ENCODE data around the gene CRY1. TPM values are rescaled to one million over a fixed set of nuclear protein-coding genes. Genes with fewer than 3 reads are reported as not detected.

CRY1 gene
- total RNA-seq, 1 donor from 2014 or later: 10.1 TPM

GRCh38 chr12:106986625-106987389, 106.5 kb downstream of the CRY1 start, which contains the start of gene MTERF2:
Gene MTERF2, minus strand, starts transcription at chr12:106987146. Its CDS starts 8,432 bp downstream, at chr12:106978714.
- Mint-ChIP-seq H3K4me3 (ENCODE audit: unreplicated experiment) (peak within 1 kb of the TSS; percentile 93), H3K27me3 (ENCODE audit: unreplicated experiment) (peaks cover 4% of the 10 kb centered on the region), H3K4me1 (ENCODE audit: low read depth, unreplicated experiment) (peaks cover 4% of the 10 kb centered on the region), H3K27ac (ENCODE audit: unreplicated experiment) (peak within 1 kb of the TSS; percentile 90), H3K36me3 (ENCODE audit: unreplicated experiment) (peaks cover 7% of the 10 kb centered on the region), H3K9me3 (ENCODE audit: unreplicated experiment) (no peaks in the 10 kb centered on the region)
- peak; percentile 92 for DNase-seq
- TF ChIP-seq CTCF (IDR thresholded peaks at IDR 0.05; ENCODE audit: partially characterized antibody, unreplicated experiment): no peak

- Mint-ChIP-seq H3K4me3 (ENCODE audit: unreplicated experiment) (peak overlapping the region; percentile 93), H3K4me1 (ENCODE audit: low read depth, unreplicated experiment) (peaks cover 4% of the 10 kb centered on the region), H3K36me3 (ENCODE audit: unreplicated experiment) (peaks cover 7% of the 10 kb centered on the region), H3K27me3 (ENCODE audit: unreplicated experiment) (peaks cover 4% of the 10 kb centered on the region), H3K9me3 (ENCODE audit: unreplicated experiment) (no peaks in the 10 kb centered on the region), H3K27ac (ENCODE audit: unreplicated experiment) (no peak overlapping the region)
- no peak for TF ChIP-seq CTCF (IDR thresholded peaks at IDR 0.05; ENCODE audit: partially characterized antibody, unreplicated experiment)
- no peak for DNase-seq
Measured at GRCh38 chr12:106986135-106986534, 107.2 kb downstream of the CRY1 start.

GRCh38 chr12:106985479-106985878, 107.9 kb downstream of the CRY1 start:
- no peak overlapping the region for H3K27ac Mint-ChIP-seq (ENCODE audit: unreplicated experiment)
- peaks cover 7% of the 10 kb centered on the region for H3K36me3 Mint-ChIP-seq (ENCODE audit: unreplicated experiment)
- no peak for TF ChIP-seq CTCF (IDR thresholded peaks at IDR 0.05; ENCODE audit: partially characterized antibody, unreplicated experiment)
- no peaks in the 10 kb centered on the region for H3K9me3 Mint-ChIP-seq (ENCODE audit: unreplicated experiment)
- no peak for DNase-seq
- H3K4me1 Mint-ChIP-seq (ENCODE audit: low read depth, unreplicated experiment): peaks cover 4% of the 10 kb centered on the region
- H3K27me3 Mint-ChIP-seq (ENCODE audit: unreplicated experiment): peaks cover 4% of the 10 kb centered on the region
- H3K4me3 Mint-ChIP-seq (ENCODE audit: unreplicated experiment): peak overlapping the region; percentile 93

- Mint-ChIP-seq H3K4me3 (ENCODE audit: unreplicated experiment) (no peak overlapping the region), H3K27me3 (ENCODE audit: unreplicated experiment) (peaks cover 4% of the 10 kb centered on the region), H3K4me1 (ENCODE audit: low read depth, unreplicated experiment) (peaks cover 4% of the 10 kb centered on the region), H3K9me3 (ENCODE audit: unreplicated experiment) (no peaks in the 10 kb centered on the region), H3K36me3 (ENCODE audit: unreplicated experiment) (peaks cover 7% of the 10 kb centered on the region), H3K27ac (ENCODE audit: unreplicated experiment) (no peak overlapping the region)
- DNase-seq: no peak
- no peak for TF ChIP-seq CTCF (IDR thresholded peaks at IDR 0.05; ENCODE audit: partially characterized antibody, unreplicated experiment)
Measured at GRCh38 chr12:106984588-106985137, 108.7 kb downstream of the CRY1 start.

GRCh38 chr12:106982229-106982628, 111.1 kb downstream of the CRY1 start:
- no peak overlapping the region for H3K27ac Mint-ChIP-seq (ENCODE audit: unreplicated experiment)
- no peak overlapping the region for H3K4me3 Mint-ChIP-seq (ENCODE audit: unreplicated experiment)

More at GRCh38 chr12:106982229-106982628, 111.1 kb downstream of the CRY1 start:
- DNase-seq: no peak
- no peak for TF ChIP-seq CTCF (IDR thresholded peaks at IDR 0.05; ENCODE audit: partially characterized antibody, unreplicated experiment)
- Mint-ChIP-seq H3K4me1 (ENCODE audit: low read depth, unreplicated experiment) (peaks cover 4% of the 10 kb centered on the region), H3K9me3 (ENCODE audit: unreplicated experiment) (no peaks in the 10 kb centered on the region), H3K36me3 (ENCODE audit: unreplicated experiment) (peaks cover 7% of the 10 kb centered on the region), H3K27me3 (ENCODE audit: unreplicated experiment) (peaks cover 2% of the 10 kb centered on the region)
